GM18505 (cell line): ENCODE results near the gene GARIN3.

Experiments used
- ATAC-seq: cut with Tn5 transposase; IDR thresholded peaks from one replicate; pipeline ENCODE4 v1.9.1; 2021; ENCODE audit not compliant: unreplicated experiment
- POLR2A ChIP-seq: IDR thresholded peaks from 4 replicates; pipeline ENCODE4 v1.6.1; 2011; ENCODE audit warnings: borderline replicate concordance; ENCODE audit not compliant: insufficient read depth, insufficient read length; ENCODE audit errors: extremely low read depth

Gene GARIN3

DNA sequence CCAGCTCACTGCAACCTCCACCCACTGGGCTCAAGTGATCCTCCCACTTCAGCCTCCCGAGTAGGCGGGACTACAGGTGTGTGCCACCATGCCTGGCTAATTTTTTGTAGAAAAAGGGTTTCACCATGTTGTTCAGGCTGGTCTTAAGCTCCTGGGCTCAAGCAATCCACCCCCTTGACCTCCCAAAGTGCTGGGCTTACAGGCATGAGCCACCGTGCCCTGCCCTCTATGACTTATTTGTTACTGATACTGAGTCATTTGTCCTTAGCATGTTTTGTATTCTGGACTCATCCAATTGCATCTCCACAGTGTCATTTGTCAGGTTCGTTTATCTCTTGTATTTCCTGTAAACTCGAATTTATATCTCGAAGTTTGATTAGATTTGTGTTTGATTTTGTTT, 11.9 kb upstream of the GARIN3 start:
- TF ChIP-seq POLR2A = no peak
- ATAC-seq = no peak

DNA sequence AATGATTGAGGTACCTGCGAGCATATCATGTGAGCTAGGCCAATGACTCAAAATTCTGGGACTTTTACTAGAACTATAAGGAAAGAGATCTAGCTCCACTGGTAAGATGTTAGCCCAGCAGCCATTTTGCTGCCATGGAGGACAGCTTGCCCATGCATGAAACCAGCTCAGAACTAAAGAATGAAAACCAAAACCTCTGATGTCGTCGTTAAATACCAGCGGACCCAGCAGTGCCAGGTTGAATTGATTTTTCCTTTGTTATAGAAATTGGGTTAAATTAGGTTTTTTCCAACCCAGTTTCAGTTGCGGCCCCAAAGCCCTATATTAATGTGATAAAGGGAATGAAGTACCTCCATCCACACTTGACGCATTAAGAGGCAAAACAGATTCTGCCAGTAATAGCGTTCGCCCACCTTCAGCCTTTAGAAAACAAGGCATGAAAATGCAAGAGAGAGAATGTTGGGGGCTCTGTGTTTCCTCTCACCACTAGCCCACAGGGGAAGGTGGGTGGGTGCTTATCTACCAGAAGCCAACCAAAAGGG, 9.1 kb upstream of the GARIN3 start:
- no peak for ATAC-seq
- TF ChIP-seq POLR2A = no peak

DNA sequence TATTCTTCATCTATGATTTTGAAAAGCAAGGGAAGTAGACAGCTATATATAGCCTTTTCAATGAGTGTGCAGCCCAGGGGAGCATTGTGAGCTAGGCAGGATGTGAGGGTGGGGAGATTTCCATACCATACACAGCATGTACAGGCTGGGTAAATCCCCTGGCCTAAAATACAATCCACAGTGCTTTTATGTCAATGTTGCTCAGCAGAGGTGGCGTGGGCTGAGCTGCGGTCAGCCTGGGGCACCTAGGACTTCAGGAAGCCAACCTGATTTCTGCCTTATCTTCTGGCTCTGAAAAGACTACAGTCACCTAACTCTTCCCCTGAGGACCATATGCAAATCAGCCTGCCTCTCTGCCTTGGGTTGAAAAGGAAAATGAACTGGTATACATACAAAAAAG, 6.3 kb upstream of the GARIN3 start:
- no peak for TF ChIP-seq POLR2A
- ATAC-seq = peak; percentile 99

DNA sequence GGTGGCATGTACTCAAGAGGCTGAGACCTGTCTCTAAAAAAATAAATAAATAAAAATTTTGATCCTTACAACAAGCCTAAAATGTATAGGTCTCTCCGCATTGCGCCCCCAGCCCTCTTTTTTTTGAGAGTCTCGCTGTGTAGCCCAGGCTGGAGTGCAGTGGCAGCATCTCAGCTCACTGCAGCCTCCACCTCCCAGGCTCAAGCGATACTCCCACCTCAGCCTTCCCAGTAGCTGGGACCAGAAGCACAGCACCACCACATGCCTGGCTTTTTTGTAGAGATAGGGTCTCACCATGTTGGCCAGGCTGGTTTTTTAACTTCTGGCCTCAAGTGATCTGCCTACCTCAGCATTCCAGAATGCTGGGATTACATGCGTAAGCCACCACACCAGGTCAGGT, 2.2 kb upstream of the GARIN3 start:
- no peak for TF ChIP-seq POLR2A
- no peak for ATAC-seq

DNA sequence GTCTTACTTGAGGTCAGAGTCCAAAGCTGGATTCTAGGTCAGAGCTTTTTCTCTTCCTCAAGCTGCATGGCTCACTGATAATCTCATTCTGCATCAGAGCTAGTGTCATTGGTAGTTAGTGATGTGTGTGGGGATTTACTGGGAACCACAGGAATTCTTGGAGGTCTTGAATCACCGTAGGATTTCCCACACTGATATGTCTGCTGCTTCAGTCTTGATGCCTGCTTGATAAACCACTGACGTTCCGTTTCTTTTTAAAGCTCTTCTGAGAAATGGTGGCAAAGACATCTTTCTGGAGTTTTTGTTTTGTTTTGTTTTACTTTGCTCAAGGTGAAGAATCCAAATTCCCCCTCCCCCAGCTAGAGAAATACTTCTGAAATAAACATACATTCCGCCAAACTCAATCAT, 1.2 kb upstream of the GARIN3 start:
- ATAC-seq = no peak
- no peak for TF ChIP-seq POLR2A

DNA sequence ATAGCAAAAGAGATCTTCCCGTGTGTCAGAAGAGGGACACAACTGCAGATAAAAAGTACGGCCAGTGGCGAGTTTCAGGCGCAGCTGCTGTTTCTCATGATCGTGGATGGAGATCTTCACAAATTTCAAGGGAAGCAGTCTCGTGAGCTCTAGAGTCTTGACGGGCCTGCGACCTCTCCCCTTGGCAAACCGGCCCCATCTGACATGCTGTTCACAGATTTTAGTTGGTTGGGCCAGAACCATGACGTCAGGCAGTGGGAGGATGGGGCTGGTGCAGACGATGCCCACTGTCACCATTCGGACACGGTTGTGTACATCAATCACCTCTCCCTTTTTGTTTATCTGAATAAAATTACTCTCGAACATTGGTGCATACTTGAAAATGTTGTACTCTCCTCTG, 396 bp downstream of the GARIN3 start:
- no peak for TF ChIP-seq POLR2A
- no peak for ATAC-seq

DNA sequence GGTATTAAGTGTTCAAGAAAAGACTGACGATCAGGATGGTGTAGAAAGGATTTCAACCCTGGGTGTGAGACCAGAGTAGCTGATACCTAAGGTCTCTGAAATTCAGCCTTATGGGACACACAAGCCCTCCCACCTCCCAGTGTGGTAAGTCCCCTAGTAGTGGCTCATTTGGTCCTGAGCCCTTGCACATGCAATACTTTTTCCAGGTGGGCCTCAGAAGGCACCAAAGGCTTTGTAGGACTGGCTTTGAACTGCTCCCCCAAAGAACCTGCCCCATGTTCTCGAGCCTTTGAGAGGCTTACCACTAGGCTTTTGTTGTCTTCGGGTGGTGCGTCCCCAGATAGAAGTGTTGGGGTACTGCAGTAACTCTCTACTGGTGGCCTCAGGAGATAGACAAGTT, 803 bp downstream of the GARIN3 start:
- no peak for TF ChIP-seq POLR2A

DNA sequence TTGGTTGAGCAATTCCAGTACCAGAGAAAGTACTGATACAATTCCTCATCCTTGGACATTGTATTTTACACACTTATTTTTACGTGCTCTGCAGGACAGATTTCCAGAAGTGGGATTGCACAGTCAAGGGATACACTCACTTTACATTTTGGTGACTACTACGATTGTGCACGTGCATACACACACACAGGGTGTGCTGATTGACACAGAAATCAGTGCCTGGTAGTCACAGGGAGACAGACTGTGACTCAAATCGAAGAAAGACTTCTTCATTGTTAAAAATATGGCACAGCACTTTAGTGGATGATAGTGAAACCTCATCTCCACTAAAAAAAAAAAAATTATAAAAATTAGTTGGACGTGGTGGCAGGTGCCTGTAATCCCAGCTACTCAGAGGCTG, 1.5 kb downstream of the GARIN3 start:
- ATAC-seq = no peak
- TF ChIP-seq POLR2A = no peak

More for the DNA sequence above, 803 bp downstream of the GARIN3 start:
- no peak for ATAC-seq

DNA sequence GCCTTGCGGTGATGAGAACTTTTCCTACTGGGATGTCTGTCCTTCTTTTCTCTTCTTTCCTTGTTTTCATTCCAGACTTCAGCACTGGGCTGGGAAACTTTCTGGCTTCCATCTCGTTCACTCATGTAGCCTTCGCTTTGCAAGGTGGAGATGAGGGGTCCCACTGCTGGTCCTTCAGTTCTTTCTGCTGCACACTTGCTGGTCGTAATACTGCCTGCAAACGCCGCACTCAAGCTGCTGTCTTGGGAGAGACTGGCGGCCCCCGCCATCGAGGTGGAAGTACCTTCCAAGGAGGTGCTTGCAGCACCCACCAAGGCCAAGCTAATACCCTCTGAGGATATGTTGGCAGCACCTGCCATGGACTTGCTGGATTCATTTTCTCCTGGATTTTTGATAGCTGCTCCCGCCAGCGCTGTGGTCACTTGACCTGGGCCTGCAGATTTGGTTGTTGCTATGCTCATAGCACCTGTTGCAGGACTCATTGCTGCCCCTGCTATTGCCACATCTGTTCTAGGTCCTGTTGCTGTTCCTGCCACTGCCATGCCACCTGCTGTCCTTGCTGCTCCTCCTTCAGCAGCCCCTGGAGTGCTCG, 3.0 kb downstream of the GARIN3 start:
- TF ChIP-seq POLR2A = no peak

DNA sequence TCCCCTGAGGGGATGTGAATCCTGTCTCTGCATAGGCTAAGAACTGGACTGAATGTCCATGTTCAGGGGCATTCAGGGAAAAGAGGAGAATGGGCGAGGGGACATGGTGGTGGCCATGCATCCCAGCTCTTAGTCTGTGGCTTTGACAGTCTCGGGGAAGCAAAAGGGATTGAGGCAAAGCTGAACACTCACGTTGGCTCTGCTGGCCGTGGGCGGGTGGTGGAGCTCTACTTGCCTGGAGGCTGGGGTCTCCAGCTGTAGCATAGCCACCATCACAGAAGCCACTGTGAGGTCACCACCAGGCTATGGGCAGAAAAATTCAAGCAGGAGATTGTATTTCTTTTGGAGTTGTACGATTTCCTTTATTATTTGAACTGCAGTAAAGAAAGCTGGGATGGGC, 4.1 kb downstream of the GARIN3 start:
- no peak for ATAC-seq
- TF ChIP-seq POLR2A = no peak

More for the DNA sequence above, 3.0 kb downstream of the GARIN3 start:
- no peak for ATAC-seq

DNA sequence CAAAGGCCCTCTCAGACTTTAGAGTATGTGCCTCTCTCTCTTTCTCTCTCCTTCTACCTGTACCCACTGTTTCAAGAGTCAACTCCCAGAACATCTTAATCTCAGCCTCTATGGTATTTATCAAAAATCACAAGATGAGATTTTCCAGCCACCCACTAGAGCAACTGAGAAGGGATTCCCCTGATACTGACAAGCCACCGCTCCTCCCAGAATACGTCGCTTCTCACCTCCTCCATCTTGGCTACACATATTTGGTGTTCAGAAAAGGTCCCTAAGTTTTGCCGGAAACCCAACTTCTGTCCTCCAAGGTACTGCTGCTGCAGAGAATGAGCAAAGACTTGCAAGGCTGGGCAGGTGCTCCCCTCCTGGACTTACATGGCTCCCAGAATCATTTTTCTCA, 6.1 kb downstream of the GARIN3 start:
- no peak for TF ChIP-seq POLR2A
- ATAC-seq = no peak

DNA sequence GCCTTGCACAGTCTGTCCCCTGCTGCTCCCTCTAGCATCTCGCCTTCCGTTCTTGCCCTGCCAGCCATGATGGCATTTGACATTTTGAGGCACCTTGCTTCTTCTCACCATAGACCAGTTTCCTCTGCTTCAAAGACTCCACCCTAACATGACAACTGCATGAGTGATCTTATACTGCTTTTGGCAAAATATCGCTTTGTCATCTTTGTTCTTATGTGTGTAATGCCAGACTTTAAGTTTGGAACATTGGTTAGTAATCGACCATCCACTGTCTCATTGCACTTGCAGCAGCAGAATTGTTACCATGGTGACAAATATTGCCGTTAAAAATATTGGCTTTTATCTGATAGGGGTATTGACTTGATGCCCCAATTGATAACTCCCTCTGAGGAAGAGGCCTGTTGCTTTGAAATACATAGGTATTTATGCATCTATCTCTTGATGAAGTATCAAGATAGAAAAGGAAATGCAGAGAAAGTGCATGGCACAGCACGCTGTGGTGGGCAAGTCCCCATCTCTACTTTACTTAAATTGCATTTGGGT, 6.8 kb downstream of the GARIN3 start:
- TF ChIP-seq POLR2A = no peak
- no peak for ATAC-seq

DNA sequence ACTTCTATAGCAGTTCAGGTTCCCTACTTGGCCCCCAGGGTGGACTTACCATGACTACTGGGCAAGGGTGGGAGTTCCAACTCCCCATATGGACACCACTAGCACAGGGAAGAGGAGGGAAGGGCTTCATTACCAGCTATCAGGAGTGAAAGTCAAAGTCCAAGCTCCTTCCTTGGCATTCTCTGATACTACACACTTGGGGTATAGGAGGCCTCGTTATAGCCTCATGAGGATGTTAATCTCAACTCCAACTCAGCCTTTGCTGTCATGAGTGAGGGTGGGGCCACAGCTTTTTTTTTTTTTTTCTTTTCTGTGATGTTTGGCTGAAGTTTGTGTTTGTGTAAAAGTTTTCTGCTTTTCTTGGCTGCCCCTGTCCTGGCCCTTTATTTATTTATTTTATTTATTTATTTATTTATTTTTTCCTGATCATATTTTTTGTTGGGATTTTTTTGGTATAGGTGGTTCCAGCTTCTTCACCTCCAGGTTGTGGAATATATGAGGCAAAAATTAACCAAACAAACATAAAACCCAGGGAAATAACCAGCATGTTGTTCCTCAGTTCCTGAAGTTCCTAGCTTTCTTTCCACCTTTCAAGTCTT, 8.7 kb downstream of the GARIN3 start:
- ATAC-seq = no peak
- TF ChIP-seq POLR2A = no peak

DNA sequence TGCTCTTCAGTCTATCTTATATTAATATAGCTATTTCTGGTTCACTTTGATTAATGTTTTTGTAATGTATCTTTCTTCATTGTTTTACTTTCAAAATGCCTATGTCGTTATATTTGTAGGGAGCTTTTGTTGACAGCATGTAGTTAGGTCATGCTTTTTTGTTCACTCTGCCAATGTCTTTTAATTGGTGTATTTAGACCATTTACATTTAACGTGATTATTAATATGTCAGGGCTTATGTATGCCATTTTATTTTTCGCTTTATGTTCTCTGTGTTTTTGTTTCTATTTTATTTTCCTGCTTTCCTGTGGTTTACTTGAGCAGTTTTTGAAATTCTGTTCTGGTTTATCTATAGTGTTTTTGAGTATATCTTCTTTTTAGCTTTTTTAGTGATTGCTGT, 10.8 kb downstream of the GARIN3 start:
- ATAC-seq = no peak
- TF ChIP-seq POLR2A = no peak

DNA sequence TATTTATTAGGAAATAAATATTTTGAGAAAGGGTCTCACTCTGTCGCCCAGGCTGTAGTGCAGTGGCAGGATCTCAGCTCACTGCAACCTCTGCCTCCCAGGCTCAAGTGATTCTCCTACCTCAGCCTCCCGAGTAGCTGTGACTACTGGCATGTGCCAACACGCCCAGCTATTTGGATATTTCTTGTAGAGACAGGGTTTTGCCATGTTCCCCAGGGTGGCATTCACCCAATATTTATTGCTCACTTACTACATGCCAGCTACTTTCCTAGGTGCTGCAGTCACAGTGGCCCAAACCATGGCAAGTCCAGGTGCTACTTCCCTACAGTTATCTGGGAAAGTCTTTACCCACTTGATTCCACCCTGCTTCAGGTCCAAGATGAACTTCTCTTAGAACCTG, 15.1 kb downstream of the GARIN3 start:
- no peak for TF ChIP-seq POLR2A
- ATAC-seq = no peak
